ENCODE results near the gene CROCC. TPM values are rescaled to one million over a fixed set of nuclear protein-coding genes. Genes with fewer than 3 reads are reported as not detected.

The CROCC gene
- total RNA-seq, 3 donors from 2014 or later = 12.2 to 32.5 (median 16.8) TPM

GRCh38 chr1:16979475-16980327 lies 58.0 kb downstream of the CROCC start:
- no peak for ATAC-seq
- intact Hi-C loops (cut with DNase I, micrococcal nuclease) = no loop called here
- DNase-seq = peak in 1 of 3 donors; percentile 16
- H3K9me3 ChIP-seq = no peaks in the 10 kb centered on the region
- H3K36me3 ChIP-seq (ENCODE audit: low read depth) = no peaks in the 10 kb centered on the region
- no peak overlapping the region for H3K4me3 ChIP-seq
- H3K4me1 ChIP-seq (ENCODE audit: low read depth) = peaks cover 8% of the 10 kb centered on the region
- TF ChIP-seq, protein P1, sequence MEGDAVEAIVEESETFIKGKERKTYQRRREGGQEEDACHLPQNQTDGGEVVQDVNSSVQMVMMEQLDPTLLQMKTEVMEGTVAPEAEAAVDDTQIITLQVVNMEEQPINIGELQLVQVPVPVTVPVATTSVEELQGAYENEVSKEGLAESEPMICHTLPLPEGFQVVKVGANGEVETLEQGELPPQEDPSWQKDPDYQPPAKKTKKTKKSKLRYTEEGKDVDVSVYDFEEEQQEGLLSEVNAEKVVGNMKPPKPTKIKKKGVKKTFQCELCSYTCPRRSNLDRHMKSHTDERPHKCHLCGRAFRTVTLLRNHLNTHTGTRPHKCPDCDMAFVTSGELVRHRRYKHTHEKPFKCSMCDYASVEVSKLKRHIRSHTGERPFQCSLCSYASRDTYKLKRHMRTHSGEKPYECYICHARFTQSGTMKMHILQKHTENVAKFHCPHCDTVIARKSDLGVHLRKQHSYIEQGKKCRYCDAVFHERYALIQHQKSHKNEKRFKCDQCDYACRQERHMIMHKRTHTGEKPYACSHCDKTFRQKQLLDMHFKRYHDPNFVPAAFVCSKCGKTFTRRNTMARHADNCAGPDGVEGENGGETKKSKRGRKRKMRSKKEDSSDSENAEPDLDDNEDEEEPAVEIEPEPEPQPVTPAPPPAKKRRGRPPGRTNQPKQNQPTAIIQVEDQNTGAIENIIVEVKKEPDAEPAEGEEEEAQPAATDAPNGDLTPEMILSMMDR (IDR thresholded peaks at IDR 0.05) = no peak

DNA sequence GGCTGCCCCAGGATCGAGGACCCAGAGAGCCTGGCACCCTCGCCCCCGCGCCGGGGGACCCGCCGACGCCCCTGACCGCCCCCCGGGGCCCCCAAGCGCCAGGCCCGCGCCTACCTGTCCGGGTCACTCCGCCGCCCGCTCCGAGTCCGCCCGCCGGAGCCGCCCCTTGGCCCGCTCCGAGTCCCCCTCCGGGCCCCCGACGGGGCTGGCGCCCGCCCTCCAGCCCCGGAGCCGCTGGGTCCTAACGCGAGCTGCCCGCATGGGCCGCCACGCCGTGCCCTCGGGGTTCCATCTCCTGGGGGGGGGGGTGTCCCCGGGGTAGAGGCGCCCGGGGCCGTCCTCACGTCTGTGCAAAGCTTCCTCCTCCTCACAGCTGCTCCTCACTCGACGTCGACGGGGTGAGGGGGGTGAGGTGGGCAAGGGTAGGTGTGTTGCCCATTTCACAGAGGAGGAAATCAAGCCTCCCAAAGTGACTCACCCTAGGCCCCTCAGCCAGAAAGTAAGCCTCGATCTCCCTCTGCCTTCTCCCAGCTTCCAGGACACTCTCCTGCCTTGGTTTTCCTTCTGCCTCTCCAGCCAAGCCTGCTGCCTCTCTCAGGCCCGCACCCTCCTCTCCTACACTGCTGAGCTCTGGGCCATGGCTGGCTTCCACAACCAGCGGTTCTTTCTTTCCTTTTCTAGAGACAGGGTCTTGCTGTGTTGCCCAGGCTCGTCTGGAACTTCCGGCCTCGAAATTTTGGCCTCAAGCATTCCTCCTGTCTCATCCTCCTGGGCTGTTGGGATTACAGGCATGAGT lies 58.9 kb downstream of the CROCC start, which contains the start of gene MFAP2:
MFAP2 (minus strand) TSS at position 148 of the 796 bp plus-strand sequence. CDS start 2,347 bp downstream, outside the sequence.
- Histone ChIP-seq H3K4me1 (ENCODE audit: low read depth) (peaks cover 8% of the 10 kb centered on the region), H3K36me3 (ENCODE audit: low read depth) (no peaks in the 10 kb centered on the region), H3K9me3 (no peaks in the 10 kb centered on the region), H3K4me3 (no peak within 1 kb of the TSS)
- TF ChIP-seq, protein P1 (IDR thresholded peaks at IDR 0.05) = no peak
- intact Hi-C loops (cut with DNase I, micrococcal nuclease) = no loop called here
- ATAC-seq (peak; percentile 32), DNase-seq (no peak)

- H3K4me1 ChIP-seq (ENCODE audit: low read depth) = peaks cover 8% of the 10 kb centered on the region
- TF ChIP-seq, protein P1 (IDR thresholded peaks at IDR 0.05) = no peak
- no peak for ATAC-seq
- no peak for DNase-seq
- no peaks in the 10 kb centered on the region for H3K36me3 ChIP-seq (ENCODE audit: low read depth)
- intact Hi-C loops (cut with DNase I, micrococcal nuclease) = no loop called here
- no peak overlapping the region for H3K4me3 ChIP-seq
- no peaks in the 10 kb centered on the region for H3K9me3 ChIP-seq
Observed at GRCh38 chr1:16981269-16981849, 59.6 kb downstream of the CROCC start.

DNA sequence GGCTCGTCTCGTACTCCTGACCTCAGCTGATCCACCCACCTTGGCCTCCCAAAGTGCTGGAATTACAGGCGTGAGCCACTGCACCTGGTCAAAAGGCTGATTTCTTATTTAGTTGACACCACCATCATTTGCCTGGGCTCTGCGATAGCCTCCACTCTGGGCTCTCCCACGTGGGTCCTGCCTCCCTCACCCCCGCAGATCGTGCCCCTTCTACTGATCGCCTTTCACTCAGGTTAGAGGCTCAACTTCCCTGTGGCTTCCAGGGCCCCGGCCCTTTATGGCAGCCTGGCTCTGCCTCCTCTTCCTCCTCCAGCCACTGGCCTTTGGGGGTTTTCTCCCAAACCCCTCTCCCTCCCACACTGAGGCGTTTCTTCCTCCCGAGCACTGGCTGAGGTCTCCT lies 61.2 kb downstream of the CROCC start:
- intact Hi-C loops (cut with DNase I, micrococcal nuclease) = no loop called here

GRCh38 chr1:16983649-16984048 lies 61.9 kb downstream of the CROCC start:
- no peak for DNase-seq
- Histone ChIP-seq H3K4me3 (no peak overlapping the region), H3K4me1 (ENCODE audit: low read depth) (peaks cover 4% of the 10 kb centered on the region), H3K9me3 (no peaks in the 10 kb centered on the region), H3K36me3 (ENCODE audit: low read depth) (no peaks in the 10 kb centered on the region)
- intact Hi-C loops (cut with DNase I, micrococcal nuclease) = no loop called here
- TF ChIP-seq, protein P1 (IDR thresholded peaks at IDR 0.05) = no peak
- no peak for ATAC-seq

More for the DNA sequence above, 61.2 kb downstream of the CROCC start:
- ATAC-seq (no peak), DNase-seq (no peak)
- H3K9me3 ChIP-seq = no peaks in the 10 kb centered on the region
- peaks cover 8% of the 10 kb centered on the region for H3K4me1 ChIP-seq (ENCODE audit: low read depth)
- TF ChIP-seq, protein P1 (IDR thresholded peaks at IDR 0.05) = no peak
- H3K36me3 ChIP-seq (ENCODE audit: low read depth) = no peaks in the 10 kb centered on the region
- H3K4me3 ChIP-seq = no peak overlapping the region

Measured in mucosa of descending colon (tissue), 3 donors.